GM21390 (cell line): ENCODE measurements around the gene EPS15.
"Not testable (repeated sequence)": the region's sequence is repeated elsewhere in the genome, so short reads cannot be mapped to it uniquely, and the experiment has no call there.

Experiments used
- ATAC-seq: cut with Tn5 transposase; IDR thresholded peaks from one replicate; pipeline ENCODE4 v1.9.1; 2021; ENCODE audit not compliant: unreplicated experiment

EPS15 gene

GRCh38 chr1:51433972-51434510 is 85.0 kb downstream of the EPS15 start:
- ATAC-seq, result no peak

GRCh38 chr1:51433269-51433971 is 85.6 kb downstream of the EPS15 start:
- no peak for ATAC-seq

GRCh38 chr1:51432146-51432545 is 86.9 kb downstream of the EPS15 start:
- ATAC-seq, result no peak

GRCh38 chr1:51427438-51427837 is 91.6 kb downstream of the EPS15 start:
- ATAC-seq, result no peak

- ATAC-seq, result no peak
Observed at GRCh38 chr1:51425955-51426354, 93.1 kb downstream of the EPS15 start.

GRCh38 chr1:51425273-51425672 is 93.8 kb downstream of the EPS15 start:
- no peak for ATAC-seq

GRCh38 chr1:51423073-51423821 is 95.8 kb downstream of the EPS15 start:
- no peak for ATAC-seq

- no peak for ATAC-seq
Observed at GRCh38 chr1:51422367-51423072, 96.5 kb downstream of the EPS15 start.

GRCh38 chr1:51421964-51422363 is 97.1 kb downstream of the EPS15 start:
- ATAC-seq, result no peak

- ATAC-seq, result no peak
Observed at GRCh38 chr1:51420867-51421627, 98.0 kb downstream of the EPS15 start.

- no peak for ATAC-seq
Observed at GRCh38 chr1:51418384-51418959, 100.6 kb downstream of the EPS15 start.

- no peak for ATAC-seq
Observed at GRCh38 chr1:51417496-51418383, 101.3 kb downstream of the EPS15 start.

GRCh38 chr1:51416910-51417309 is 102.2 kb downstream of the EPS15 start:
- no peak for ATAC-seq

GRCh38 chr1:51415963-51416362 is 103.1 kb downstream of the EPS15 start:
- ATAC-seq, result no peak

GRCh38 chr1:51414811-51415210 is 104.3 kb downstream of the EPS15 start:
- no peak for ATAC-seq

GRCh38 chr1:51411820-51412219 is 107.2 kb downstream of the EPS15 start:
- not testable (repeated sequence) for ATAC-seq

GRCh38 chr1:51410568-51411460 is 108.3 kb downstream of the EPS15 start:
- no peak for ATAC-seq

GRCh38 chr1:51409755-51410541 is 109.1 kb downstream of the EPS15 start:
- ATAC-seq, result not testable (repeated sequence)
